IPS-20b (cell line): ENCODE data around the gene DOCK4.
"Not testable (repeated sequence)": the region's sequence is repeated elsewhere in the genome, so short reads cannot be mapped to it uniquely, and the experiment has no call there.

Experiments used
- H3K27ac ChIP-seq: one replicate; pipeline ENCODE4 v1.5.1; 2013; ENCODE audit warnings: low read length
- H3K27me3 ChIP-seq: 2 replicates; pipeline ENCODE4 v1.6.1; 2013; ENCODE audit warnings: mild to moderate bottlenecking, low read length, inconsistent platforms; ENCODE audit not compliant: insufficient read depth
- H3K36me3 ChIP-seq: 2 replicates; pipeline ENCODE4 v1.6.1; 2013; ENCODE audit warnings: low read depth, mild to moderate bottlenecking, inconsistent platforms, low read length, moderate library complexity; ENCODE audit not compliant: insufficient read depth
- H3K4me1 ChIP-seq: 2 replicates; pipeline ENCODE4 v1.6.1; 2013; ENCODE audit warnings: mild to moderate bottlenecking, control low read depth, inconsistent platforms, low read length, moderate library complexity; ENCODE audit not compliant: insufficient read depth
- H3K4me3 ChIP-seq: 2 replicates; pipeline ENCODE4 v1.5.1; 2013; ENCODE audit warnings: mild to moderate bottlenecking, low read length, inconsistent platforms
- H3K9ac ChIP-seq: 2 replicates; pipeline ENCODE4 v1.6.1; 2013; ENCODE audit warnings: low read depth, mild to moderate bottlenecking, inconsistent platforms, low read length, moderate library complexity
- H3K9me3 ChIP-seq: 2 replicates; pipeline ENCODE4 v1.6.1; 2013; ENCODE audit warnings: mild to moderate bottlenecking, low read depth, low read length, inconsistent platforms; ENCODE audit not compliant: insufficient read depth

The DOCK4 gene

GRCh38 chr7:111914291-111914690 lies 291.9 kb downstream of the DOCK4 start:
- Histone ChIP-seq H3K36me3 (no peaks in the 10 kb centered on the region), H3K9me3 (no peaks in the 10 kb centered on the region), H3K27me3 (no peaks in the 10 kb centered on the region), H3K9ac (no peak overlapping the region), H3K4me1 (no peaks in the 10 kb centered on the region), H3K4me3 (no peak overlapping the region), H3K27ac (no peak overlapping the region)

- Histone ChIP-seq H3K4me3 (no peak overlapping the region), H3K27me3 (no peaks in the 10 kb centered on the region), H3K9me3 (no peaks in the 10 kb centered on the region), H3K27ac (no peak overlapping the region), H3K36me3 (no peaks in the 10 kb centered on the region), H3K9ac (no peak overlapping the region), H3K4me1 (no peaks in the 10 kb centered on the region)
Measured at GRCh38 chr7:111911166-111911961, 294.8 kb downstream of the DOCK4 start.

- Histone ChIP-seq H3K36me3 (no peaks in the 10 kb centered on the region), H3K9me3 (no peaks in the 10 kb centered on the region), H3K27me3 (no peaks in the 10 kb centered on the region), H3K4me1 (no peaks in the 10 kb centered on the region), H3K27ac (no peak overlapping the region), H3K9ac (no peak overlapping the region), H3K4me3 (no peak overlapping the region)
Measured at GRCh38 chr7:111910656-111911055, 295.5 kb downstream of the DOCK4 start.

GRCh38 chr7:111908673-111909072 lies 297.5 kb downstream of the DOCK4 start:
- not testable (repeated sequence) for H3K4me3 ChIP-seq, H3K9ac ChIP-seq, H3K27ac ChIP-seq, H3K9me3 ChIP-seq, H3K27me3 ChIP-seq, H3K36me3 ChIP-seq, H3K4me1 ChIP-seq

- H3K9me3 ChIP-seq = no peaks in the 10 kb centered on the region
- no peak overlapping the region for H3K4me3 ChIP-seq
- no peaks in the 10 kb centered on the region; the same call in none of the 2 replicates for H3K36me3 ChIP-seq
- peaks cover 11% of the 10 kb centered on the region; the same call in 1 of the 2 replicates for H3K4me1 ChIP-seq
- no peaks in the 10 kb centered on the region for H3K27me3 ChIP-seq
- no peak overlapping the region for H3K9ac ChIP-seq
- H3K27ac ChIP-seq = no peak overlapping the region
Measured at GRCh38 chr7:111903797-111904196, 302.4 kb downstream of the DOCK4 start.

GRCh38 chr7:111903016-111903415 lies 303.2 kb downstream of the DOCK4 start:
- Histone ChIP-seq H3K9me3 (no peaks in the 10 kb centered on the region), H3K9ac (no peak overlapping the region), H3K4me3 (no peak overlapping the region), H3K27me3 (no peaks in the 10 kb centered on the region), H3K4me1 (peaks cover 11% of the 10 kb centered on the region; the same call in 1 of the 2 replicates), H3K36me3 (no peaks in the 10 kb centered on the region; the same call in none of the 2 replicates), H3K27ac (no peak overlapping the region)

GRCh38 chr7:111900283-111900682 lies 305.9 kb downstream of the DOCK4 start:
- H3K9me3 ChIP-seq = no peaks in the 10 kb centered on the region
- H3K36me3 ChIP-seq = no peaks in the 10 kb centered on the region; the same call in none of the 2 replicates
- H3K27me3 ChIP-seq = no peaks in the 10 kb centered on the region
- H3K4me1 ChIP-seq = peaks cover 11% of the 10 kb centered on the region; the same call in 1 of the 2 replicates
- no peak overlapping the region for H3K27ac ChIP-seq
- H3K9ac ChIP-seq = 0 out of 2 replicates have a peak overlapping the region, but pooled peaks have one; percentile 6
- H3K4me3 ChIP-seq = no peak overlapping the region

GRCh38 chr7:111895049-111895448 lies 311.1 kb downstream of the DOCK4 start:
- Histone ChIP-seq H3K27me3 (no peaks in the 10 kb centered on the region), H3K4me1 (peaks cover 2% of the 10 kb centered on the region; the same call in 1 of the 2 replicates), H3K9ac (no peak overlapping the region), H3K9me3 (no peaks in the 10 kb centered on the region), H3K4me3 (no peak overlapping the region), H3K27ac (no peak overlapping the region), H3K36me3 (no peaks in the 10 kb centered on the region; the same call in 1 of the 2 replicates)

GRCh38 chr7:111894518-111894917 lies 311.7 kb downstream of the DOCK4 start:
- Histone ChIP-seq H3K4me3 (no peak overlapping the region), H3K27ac (no peak overlapping the region), H3K9me3 (no peaks in the 10 kb centered on the region), H3K27me3 (no peaks in the 10 kb centered on the region), H3K9ac (no peak overlapping the region), H3K4me1 (no peaks in the 10 kb centered on the region), H3K36me3 (no peaks in the 10 kb centered on the region)

GRCh38 chr7:111893190-111893589 lies 313.0 kb downstream of the DOCK4 start:
- no peaks in the 10 kb centered on the region for H3K9me3 ChIP-seq

GRCh38 chr7:111892588-111892987 lies 313.6 kb downstream of the DOCK4 start:
- Histone ChIP-seq H3K4me1 (no peaks in the 10 kb centered on the region), H3K27ac (no peak overlapping the region), H3K36me3 (no peaks in the 10 kb centered on the region), H3K4me3 (no peak overlapping the region), H3K9ac (no peak overlapping the region), H3K9me3 (no peaks in the 10 kb centered on the region), H3K27me3 (no peaks in the 10 kb centered on the region)

More at GRCh38 chr7:111893190-111893589, 313.0 kb downstream of the DOCK4 start:
- Histone ChIP-seq H3K9ac (no peak overlapping the region), H3K27me3 (no peaks in the 10 kb centered on the region), H3K36me3 (no peaks in the 10 kb centered on the region), H3K4me1 (no peaks in the 10 kb centered on the region), H3K27ac (no peak overlapping the region), H3K4me3 (no peak overlapping the region)

- Histone ChIP-seq H3K36me3 (no peaks in the 10 kb centered on the region; the same call in 1 of the 2 replicates), H3K4me3 (no peak overlapping the region), H3K27me3 (no peaks in the 10 kb centered on the region), H3K9me3 (no peaks in the 10 kb centered on the region), H3K27ac (no peak overlapping the region), H3K9ac (no peak overlapping the region), H3K4me1 (no peaks in the 10 kb centered on the region)
Measured at GRCh38 chr7:111887734-111888133, 318.5 kb downstream of the DOCK4 start.
